ENCODE measurements around the gene GEMIN4.

- no peak for TF ChIP-seq POLR2A (IDR thresholded peaks at IDR 0.05; ENCODE audit: low read depth, low read length)
- TF ChIP-seq NFE2L2 (IDR thresholded peaks at IDR 0.05; ENCODE audit: low read depth, low read length) = no peak
- TF ChIP-seq CTCF (conservative IDR thresholded peaks at IDR 0.05; ENCODE audit: low read depth, low read length) = no peak
- no peak for TF ChIP-seq CHD1 (IDR thresholded peaks at IDR 0.05; ENCODE audit: low read depth, low read length)
- no peak for TF ChIP-seq RAD21 (IDR thresholded peaks at IDR 0.05; ENCODE audit: low read length)
Observed at GRCh38 chr17:750431-751037, 1.5 kb downstream of the GEMIN4 start.

All from IMR-90 (cell line).